Left hindlimb (tissue), 1 donor: ENCODE results near the gene METRN.

Experiments
- DNase-seq: peaks from one replicate; pipeline ENCODE4 v3.0.0-alpha.2; 2018

METRN gene

DNA sequence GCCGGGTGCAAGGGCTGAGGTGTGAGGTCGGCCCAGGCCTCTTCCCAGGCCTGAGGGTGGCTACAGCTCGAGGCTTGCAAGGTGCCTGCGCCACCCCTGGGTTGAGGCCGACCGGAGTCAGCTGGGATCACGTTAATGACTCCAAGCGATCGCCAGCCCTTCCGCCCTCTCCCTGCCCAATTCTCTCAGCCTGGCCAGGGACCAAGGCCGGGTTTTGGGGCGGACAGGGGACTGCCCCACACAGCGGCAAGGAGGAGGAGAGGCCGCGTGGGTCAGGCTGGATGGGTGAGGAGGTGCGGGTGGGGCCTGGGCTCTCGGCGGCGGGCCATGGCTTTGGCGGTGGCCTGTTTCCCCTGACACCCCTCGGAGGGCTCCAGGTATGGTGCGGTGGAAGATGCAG is 21.6 kb upstream of the METRN start:
- DNase-seq = no peak

DNA sequence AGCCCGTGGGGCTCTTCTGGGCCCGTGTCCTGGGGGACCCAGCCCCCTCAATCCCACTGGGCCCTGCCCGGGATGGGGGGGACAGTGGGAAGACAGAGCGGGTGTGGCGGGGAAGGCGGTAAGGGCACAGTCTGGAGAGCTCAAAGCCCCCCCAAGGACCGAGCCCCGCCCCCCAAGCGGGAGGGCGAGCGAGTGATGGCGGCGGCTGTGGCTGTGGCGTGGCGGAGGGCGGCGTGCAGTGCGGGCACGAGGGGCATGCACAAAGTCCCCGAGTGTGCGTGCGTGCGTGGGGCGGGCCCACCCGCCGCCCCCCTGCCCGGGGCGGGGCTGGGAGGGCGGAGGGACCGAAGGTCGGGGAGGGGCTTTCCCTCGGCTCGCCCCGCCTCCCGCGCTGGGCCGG is 21.2 kb upstream of the METRN start:
- no peak for DNase-seq

- DNase-seq = no peak
Observed at GRCh38 chr16:694187-694862, 20.6 kb upstream of the METRN start.

- no peak for DNase-seq
Observed at GRCh38 chr16:694863-695354, 20.0 kb upstream of the METRN start.

DNA sequence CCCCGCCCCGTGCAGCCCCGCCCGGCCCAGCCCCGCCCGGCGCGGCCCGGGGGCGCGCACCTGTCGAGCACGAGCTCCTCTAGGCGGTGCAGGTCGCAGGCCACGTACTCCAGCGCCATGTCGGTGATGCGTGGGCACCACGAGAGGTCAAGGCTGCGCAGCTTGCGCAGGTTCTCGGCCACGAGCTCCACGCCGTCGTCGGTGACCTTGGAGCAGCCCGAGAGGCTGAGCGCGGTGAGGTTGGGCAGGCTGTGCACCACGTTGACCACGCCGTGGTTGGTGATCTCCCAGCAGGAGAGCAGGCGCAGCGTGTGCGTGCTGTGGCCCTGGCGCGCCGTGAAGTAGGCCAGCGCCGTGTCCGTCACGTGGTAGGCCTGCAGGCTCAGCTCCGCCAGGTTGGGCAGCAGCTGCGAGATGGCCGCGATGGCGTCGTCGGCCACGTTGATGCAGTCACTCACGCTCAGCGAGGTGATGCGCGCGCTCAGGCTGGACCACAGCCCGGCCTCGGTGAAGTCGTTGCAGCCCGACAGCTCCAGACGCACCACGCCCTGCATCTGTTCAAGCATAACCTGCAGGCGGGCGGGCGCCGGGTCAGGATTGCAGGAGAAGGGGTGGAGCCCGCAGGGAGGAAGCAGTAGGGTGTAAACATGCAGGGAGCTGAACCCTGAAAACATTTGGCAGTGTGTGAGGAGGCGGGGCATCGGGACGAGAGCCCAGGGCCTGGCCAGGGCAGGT is 19.4 kb upstream of the METRN start:
- no peak for DNase-seq

DNA sequence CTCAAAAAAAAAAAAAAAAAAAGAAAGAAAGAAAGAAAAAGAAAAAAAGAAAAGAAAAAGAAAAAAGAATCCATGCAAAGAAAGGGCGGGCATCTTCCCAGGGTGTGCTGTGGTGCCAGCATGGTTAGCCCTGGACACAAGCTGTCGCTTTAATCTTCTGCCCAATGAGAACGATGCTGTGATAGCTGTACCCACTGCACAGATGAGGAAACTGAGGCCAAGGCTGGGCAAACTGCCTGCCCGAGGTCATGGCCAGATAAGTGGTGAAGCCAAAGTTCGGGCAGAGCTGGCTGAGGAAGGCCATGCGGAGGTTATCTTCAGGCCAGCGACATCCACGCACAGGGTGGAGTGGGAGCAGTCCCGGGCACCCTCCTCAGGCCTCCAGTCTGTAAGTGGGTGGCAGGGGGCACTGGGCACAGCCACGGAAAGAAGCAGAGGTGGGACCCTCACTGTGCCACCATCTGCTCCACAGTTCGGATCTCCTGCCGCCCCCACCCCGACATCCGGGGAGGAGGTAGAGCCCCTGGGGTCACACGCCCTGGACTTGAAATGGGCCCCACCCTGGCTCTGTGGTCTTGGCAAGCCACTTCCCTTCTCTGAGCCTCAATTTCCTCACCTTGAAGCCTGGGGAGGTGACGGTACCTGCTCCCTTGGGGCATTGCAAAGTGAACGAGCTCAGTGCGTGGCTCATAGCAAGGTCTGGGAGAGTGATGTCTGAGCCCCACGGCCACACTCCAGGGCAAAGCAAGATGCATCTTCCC is 15.8 kb upstream of the METRN start:
- no peak for DNase-seq

- DNase-seq = no peak
Observed at GRCh38 chr16:700684-701584, 14.0 kb upstream of the METRN start.

- DNase-seq = no peak
Observed at GRCh38 chr16:702341-702740, 12.6 kb upstream of the METRN start.

GRCh38 chr16:703406-703805 is 11.5 kb upstream of the METRN start:
- DNase-seq = no peak

GRCh38 chr16:704047-704446 is 10.9 kb upstream of the METRN start:
- DNase-seq = no peak

DNA sequence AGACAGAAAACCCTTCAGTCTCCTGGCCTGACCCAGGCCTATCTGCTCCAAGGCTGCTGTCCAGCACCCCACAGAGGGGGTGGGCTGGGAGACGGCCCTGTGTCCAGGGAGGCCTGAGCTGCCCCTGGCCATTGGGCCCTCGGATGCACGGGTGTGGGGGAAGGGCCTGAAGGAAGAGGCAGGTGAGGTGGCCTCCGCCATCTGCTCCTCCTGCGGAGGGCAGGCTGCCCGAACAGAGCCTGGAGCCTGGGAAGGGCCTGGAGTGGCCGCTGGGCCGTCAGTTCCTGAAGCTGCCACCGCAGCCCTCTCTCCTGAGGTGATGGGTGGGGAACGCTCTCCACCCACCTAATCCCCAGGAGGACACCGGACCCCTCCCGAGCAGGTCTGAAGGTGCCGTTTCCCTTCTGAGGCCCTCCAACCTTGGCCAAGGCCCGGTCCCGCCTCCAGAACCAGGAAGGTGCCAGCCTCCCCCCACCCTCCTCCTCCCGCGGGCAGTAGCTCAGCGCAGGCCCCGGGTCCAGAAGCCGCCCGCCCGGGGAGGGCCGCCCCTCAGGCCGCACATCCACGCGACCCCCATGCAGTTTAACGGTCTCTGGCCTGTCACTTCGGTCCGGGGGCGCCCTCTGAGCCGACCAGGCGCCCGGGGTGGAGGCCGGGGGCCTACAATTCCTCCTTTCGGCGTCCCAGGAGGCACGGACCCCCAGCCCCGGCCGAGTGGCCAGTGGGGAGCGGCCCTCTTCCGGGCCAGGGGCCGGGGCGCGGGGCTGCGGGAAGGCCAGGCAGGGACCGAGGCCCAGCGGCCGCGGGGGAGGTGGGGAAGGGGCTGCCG is 10.2 kb upstream of the METRN start:
- DNase-seq = no peak

DNA sequence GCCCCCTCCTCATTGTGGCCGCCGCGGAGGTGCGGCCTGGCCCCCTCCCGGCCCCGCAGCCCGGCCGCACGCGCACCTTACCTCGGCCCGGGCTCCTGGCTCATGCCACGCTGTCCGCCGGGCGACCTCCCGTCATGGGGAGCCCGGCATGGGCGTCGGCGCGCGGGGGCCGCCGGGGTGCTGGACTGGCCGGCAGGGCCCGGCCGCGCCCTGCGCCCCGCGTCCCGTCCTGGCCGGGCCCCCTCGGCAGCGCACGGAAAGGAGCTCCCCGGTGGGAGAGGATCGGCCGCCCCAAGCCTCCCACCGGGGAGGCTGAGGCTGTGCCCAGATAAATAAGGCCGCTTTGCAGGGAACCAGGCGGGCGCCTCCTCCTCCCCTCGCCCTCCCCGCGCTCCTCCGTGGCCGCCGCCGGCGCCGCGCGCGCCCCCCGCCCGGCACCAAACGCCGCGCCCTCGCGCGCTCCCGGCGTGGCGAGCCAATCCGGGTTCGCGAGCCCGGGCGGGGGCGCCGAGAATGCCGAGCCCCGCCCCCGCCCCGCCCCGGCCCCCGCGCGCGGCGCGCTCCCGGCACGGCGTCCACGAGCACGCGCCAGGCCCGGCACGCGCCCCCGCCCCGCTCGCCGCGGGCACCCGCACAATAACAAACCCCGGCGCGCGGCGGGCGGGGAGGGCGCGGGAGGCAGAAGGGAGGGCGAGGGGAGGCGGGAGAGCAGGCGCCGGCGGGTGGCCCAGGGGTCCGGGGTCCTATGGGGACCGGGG is 9.3 kb upstream of the METRN start, which contains the start of gene FBXL16:
TSS of gene FBXL16 (minus strand) at position 371 of the 758 bp plus-strand sequence. CDS start 8,396 bp downstream, outside the sequence.
- no peak for DNase-seq

DNA sequence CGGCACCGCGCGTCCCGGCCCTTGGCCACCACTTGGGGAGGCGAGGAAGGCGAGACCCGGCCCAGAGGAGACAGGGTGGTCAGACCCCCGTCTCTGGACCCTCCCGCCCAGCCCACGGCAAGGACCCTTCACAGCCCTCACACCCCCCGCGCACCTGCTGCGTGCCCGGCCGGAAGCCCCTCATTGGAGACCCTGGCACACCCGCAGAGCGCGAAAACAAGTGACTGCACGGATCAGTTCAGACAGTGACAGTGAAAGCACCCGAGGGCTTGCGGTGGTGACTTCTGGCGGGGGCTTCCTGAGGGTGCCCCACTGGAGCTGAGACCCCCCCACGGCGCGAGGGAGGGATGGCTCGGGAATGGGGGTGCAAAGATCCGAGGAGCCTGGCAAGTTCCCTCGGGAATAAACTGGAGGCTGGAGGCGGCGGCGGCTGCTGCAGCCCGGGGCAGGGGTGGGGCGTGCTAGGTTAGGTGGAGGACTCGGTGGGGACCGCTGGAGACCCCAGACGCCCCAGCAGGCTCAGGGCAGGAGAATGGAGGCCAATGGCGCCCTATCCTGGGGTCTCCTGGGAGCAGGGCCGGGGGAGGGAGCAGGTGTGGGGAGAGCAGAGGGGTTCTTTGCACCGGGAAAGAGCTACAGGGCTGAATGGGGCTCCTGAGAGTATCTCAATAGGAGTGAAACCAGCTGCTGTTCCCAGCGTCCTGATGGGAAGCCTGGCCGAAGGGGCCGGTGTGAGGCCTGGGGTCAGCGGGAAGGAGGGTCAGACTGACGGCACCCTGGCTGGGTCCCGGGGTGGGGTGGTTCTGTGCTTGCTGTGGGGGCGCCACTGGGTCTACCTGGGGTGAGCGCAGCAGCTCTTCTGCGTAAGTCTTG is 8.5 kb upstream of the METRN start:
- no peak for DNase-seq

DNA sequence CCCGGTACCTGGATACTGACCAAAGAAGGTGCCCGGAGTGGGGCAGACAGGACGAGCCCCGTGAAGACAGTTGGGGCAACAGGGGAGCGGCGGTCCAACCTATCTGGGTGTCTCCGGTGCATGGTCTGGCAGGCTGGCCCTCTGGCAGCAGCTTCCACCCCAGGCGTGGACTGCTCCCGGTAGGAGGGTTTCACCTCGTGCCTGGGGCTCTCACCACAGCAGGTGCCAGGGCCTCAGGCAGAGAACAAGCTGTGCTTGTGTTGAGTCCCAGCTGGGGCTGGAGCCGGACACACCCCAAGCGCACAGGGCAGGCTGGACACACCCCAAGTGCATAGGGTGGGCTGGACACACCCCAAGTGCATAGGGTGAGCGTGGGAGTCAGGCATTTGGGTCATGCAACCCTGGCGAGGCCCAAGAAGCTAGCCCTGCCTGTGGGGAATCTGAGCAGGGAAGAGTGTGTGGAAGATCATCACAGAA is 7.8 kb upstream of the METRN start:
- no peak for DNase-seq

GRCh38 chr16:708019-708418 is 6.9 kb upstream of the METRN start:
- no peak for DNase-seq

- no peak for DNase-seq
Observed at GRCh38 chr16:708959-709358, 6.0 kb upstream of the METRN start.

DNA sequence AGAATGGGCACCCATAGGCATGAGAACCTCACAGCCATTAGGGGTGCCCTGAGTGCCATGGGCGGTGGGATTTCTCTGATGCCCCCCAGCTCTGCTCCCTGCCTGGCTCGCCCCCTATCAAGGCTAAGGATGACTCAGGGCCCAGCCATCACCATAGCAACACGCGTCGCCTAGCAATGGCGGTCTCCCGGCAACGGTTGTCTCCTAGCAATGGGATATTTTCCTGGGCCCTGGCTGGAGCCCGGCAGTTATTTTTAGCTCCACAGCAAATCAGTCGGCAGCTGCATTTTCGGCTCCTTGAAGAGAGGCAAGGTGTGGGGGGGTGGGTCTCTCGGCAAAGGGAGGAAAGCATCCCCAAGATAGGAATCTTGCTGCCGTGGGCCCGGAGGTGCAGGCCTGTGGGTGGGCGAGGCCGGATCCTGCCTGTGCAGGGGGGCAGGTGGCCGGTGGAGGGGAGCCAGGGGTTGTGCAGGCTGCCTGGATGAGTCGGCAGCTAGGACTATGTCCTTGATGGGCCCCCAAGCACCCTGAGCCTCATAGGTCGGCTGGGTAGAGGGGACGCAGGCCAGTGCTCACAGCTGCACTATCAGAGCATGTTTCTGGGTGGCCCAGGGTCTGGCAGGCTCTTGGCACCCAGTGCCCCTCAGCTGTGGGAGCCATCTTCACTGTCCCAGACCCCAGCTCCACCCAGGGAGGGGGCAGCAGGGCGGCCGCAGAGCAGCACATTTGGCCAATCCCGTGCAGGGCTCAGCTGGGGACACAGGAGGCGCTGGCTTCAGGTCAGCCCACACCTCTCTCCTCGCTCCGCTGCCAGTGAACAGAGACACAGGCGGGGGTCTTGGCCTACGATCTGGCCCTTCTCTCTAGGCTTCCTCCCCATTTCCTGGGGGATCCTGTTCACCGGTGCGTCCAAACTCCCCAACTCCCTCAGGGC is 5.1 kb upstream of the METRN start:
- no peak for DNase-seq

GRCh38 chr16:710500-711075 is 4.3 kb upstream of the METRN start:
- DNase-seq = no peak
